Hematopoietic multipotent progenitor cell treated with erythropoietin and hydrocortisone succinate and interleukin-3 and kit ligand, for 17 days (in vitro differentiated cells): ENCODE measurements around the gene OTUB1.

ENCODE experiments used
- DNase-seq: peaks from one replicate; pipeline ENCODE4 v3.0.0-alpha.2; 2015; ENCODE audit warnings: low spot score

The OTUB1 gene

GRCh38 chr11:63978551-63979239, 7.5 kb upstream of the OTUB1 start:
- no peak for DNase-seq

- DNase-seq: no peak
Measured at GRCh38 chr11:63979426-63979825, 6.8 kb upstream of the OTUB1 start.

- no peak for DNase-seq
Measured at GRCh38 chr11:63985812-63986155, 454 bp upstream of the OTUB1 start.

GRCh38 chr11:63986932-63987513, 785 bp downstream of the OTUB1 start:
- no peak for DNase-seq

GRCh38 chr11:63991558-63991957, 5.3 kb downstream of the OTUB1 start:
- DNase-seq: no peak

GRCh38 chr11:63993100-63993499, 6.9 kb downstream of the OTUB1 start:
- no peak for DNase-seq

GRCh38 chr11:63993993-63994392, 7.8 kb downstream of the OTUB1 start:
- DNase-seq: no peak

- DNase-seq: no peak
Measured at GRCh38 chr11:63996512-63996911, 10.3 kb downstream of the OTUB1 start.

GRCh38 chr11:63997104-63997700, 11.0 kb downstream of the OTUB1 start:
- no peak for DNase-seq

- DNase-seq: no peak
Measured at GRCh38 chr11:63997801-63998337, 11.6 kb downstream of the OTUB1 start.

- no peak for DNase-seq
Measured at GRCh38 chr11:63998558-63999348, 12.5 kb downstream of the OTUB1 start.

- no peak for DNase-seq
Measured at GRCh38 chr11:63999349-64000025, 13.2 kb downstream of the OTUB1 start.

- DNase-seq: peak; percentile 62
Measured at GRCh38 chr11:64000026-64000739, 13.9 kb downstream of the OTUB1 start.

GRCh38 chr11:64000740-64001483, 14.7 kb downstream of the OTUB1 start:
- DNase-seq: no peak

GRCh38 chr11:64001484-64002420, 15.5 kb downstream of the OTUB1 start:
- no peak for DNase-seq

GRCh38 chr11:64003807-64004589, 17.8 kb downstream of the OTUB1 start:
- no peak for DNase-seq

- DNase-seq: no peak
Measured at GRCh38 chr11:64004590-64004984, 18.3 kb downstream of the OTUB1 start.

GRCh38 chr11:64005691-64006090, 19.5 kb downstream of the OTUB1 start:
- DNase-seq: no peak

- no peak for DNase-seq
Measured at GRCh38 chr11:64006398-64006797, 20.2 kb downstream of the OTUB1 start.
